ENCODE results near the gene TMEM53.

- TF ChIP-seq EZH2 (IDR thresholded peaks at IDR 0.05; ENCODE audit: borderline replicate concordance, low read depth, low read length, severe bottlenecking) (no peak), CTCF (IDR thresholded peaks at IDR 0.05; ENCODE audit: borderline replicate concordance, extremely low read depth, low read length, poor library complexity, severe bottlenecking) (no peak)
Observed at GRCh38 chr1:44642925-44643324, 31.4 kb downstream of the TMEM53 start.

Measured in DND-41 (cell line).